ENCODE data around the gene ZBTB32.
A peak's percentile ranks its signal among the peaks of the same experiment; 100 is the strongest.

Gene ZBTB32

DNA sequence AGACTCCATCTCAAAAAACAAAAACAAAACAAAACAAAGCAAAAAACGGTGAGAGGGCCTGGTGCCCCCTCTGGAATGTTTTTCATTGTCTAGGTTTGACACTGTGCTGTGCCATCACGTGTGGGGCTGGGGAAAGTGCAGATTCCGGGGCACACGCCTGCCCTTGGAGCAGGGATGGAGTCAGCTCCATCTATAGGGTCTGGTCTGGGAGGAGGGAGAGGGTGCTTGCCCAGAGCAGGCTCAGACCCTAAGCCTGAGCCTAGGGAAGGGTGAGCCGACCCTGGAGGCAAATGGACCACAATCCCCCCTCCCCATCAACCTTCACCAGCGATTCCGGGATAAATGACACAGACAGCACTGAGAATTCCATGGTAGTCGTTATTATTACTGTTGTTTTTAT lies 10.9 kb upstream of the ZBTB32 start:
- Histone ChIP-seq H3K27ac (ENCODE audit: low read depth, low read length) (no peak overlapping the region), H3K9ac (ENCODE audit: low read depth in 1 of 2, low read length in 2 of 2) (no peak overlapping the region), H3K27me3 (ENCODE audit: control insufficient read depth in 1 of 2, insufficient read depth in 2 of 2, low read length in 2 of 2) (peaks cover 0 to 2% of the 10 kb centered on the region in 2 donors), H3K9me3 (ENCODE audit: control insufficient read depth in 1 of 2, low read length in 2 of 2) (no peaks in the 10 kb centered on the region), H3K4me3 (ENCODE audit: low read depth in 1 of 2, low read length in 2 of 2) (no peak overlapping the region), H3K4me1 (ENCODE audit: control insufficient read depth in 1 of 2, insufficient read depth in 2 of 2, low read length in 2 of 2) (no peaks in the 10 kb centered on the region), H3K36me3 (ENCODE audit: control insufficient read depth in 1 of 2, insufficient read depth in 2 of 2, low read length in 2 of 2) (no peaks in the 10 kb centered on the region)

- Histone ChIP-seq H3K27me3 (ENCODE audit: control insufficient read depth in 1 of 2, insufficient read depth in 2 of 2, low read length in 2 of 2) (peaks cover 0 to 2% of the 10 kb centered on the region in 2 donors), H3K36me3 (ENCODE audit: control insufficient read depth in 1 of 2, insufficient read depth in 2 of 2, low read length in 2 of 2) (no peaks in the 10 kb centered on the region), H3K27ac (ENCODE audit: low read depth, low read length) (no peak overlapping the region), H3K9me3 (ENCODE audit: control insufficient read depth in 1 of 2, low read length in 2 of 2) (no peaks in the 10 kb centered on the region), H3K9ac (ENCODE audit: low read depth in 1 of 2, low read length in 2 of 2) (no peak overlapping the region), H3K4me3 (ENCODE audit: low read depth in 1 of 2, low read length in 2 of 2) (no peak overlapping the region), H3K4me1 (ENCODE audit: control insufficient read depth in 1 of 2, insufficient read depth in 2 of 2, low read length in 2 of 2) (no peaks in the 10 kb centered on the region)
Observed at GRCh38 chr19:35693835-35694599, 10.3 kb upstream of the ZBTB32 start.

- Histone ChIP-seq H3K4me1 (ENCODE audit: control insufficient read depth in 1 of 2, insufficient read depth in 2 of 2, low read length in 2 of 2) (no peaks in the 10 kb centered on the region), H3K36me3 (ENCODE audit: control insufficient read depth in 1 of 2, insufficient read depth in 2 of 2, low read length in 2 of 2) (no peaks in the 10 kb centered on the region), H3K9ac (ENCODE audit: low read depth in 1 of 2, low read length in 2 of 2) (no peak overlapping the region), H3K27me3 (ENCODE audit: control insufficient read depth in 1 of 2, insufficient read depth in 2 of 2, low read length in 2 of 2) (no peaks in the 10 kb centered on the region), H3K4me3 (ENCODE audit: low read depth in 1 of 2, low read length in 2 of 2) (no peak overlapping the region), H3K9me3 (ENCODE audit: control insufficient read depth in 1 of 2, low read length in 2 of 2) (no peaks in the 10 kb centered on the region), H3K27ac (ENCODE audit: low read depth, low read length) (no peak overlapping the region)
Observed at GRCh38 chr19:35695895-35696422, 8.4 kb upstream of the ZBTB32 start.

- Histone ChIP-seq H3K36me3 (ENCODE audit: control insufficient read depth in 1 of 2, insufficient read depth in 2 of 2, low read length in 2 of 2) (no peaks in the 10 kb centered on the region), H3K4me1 (ENCODE audit: control insufficient read depth in 1 of 2, insufficient read depth in 2 of 2, low read length in 2 of 2) (peaks cover 0 to 3% of the 10 kb centered on the region in 2 donors), H3K9me3 (ENCODE audit: control insufficient read depth in 1 of 2, low read length in 2 of 2) (no peaks in the 10 kb centered on the region), H3K27ac (ENCODE audit: low read depth, low read length) (no peak overlapping the region), H3K4me3 (ENCODE audit: low read depth in 1 of 2, low read length in 2 of 2) (no peak overlapping the region), H3K9ac (ENCODE audit: low read depth in 1 of 2, low read length in 2 of 2) (no peak overlapping the region), H3K27me3 (ENCODE audit: control insufficient read depth in 1 of 2, insufficient read depth in 2 of 2, low read length in 2 of 2) (no peaks in the 10 kb centered on the region)
Observed at GRCh38 chr19:35696835-35697234, 7.5 kb upstream of the ZBTB32 start.

GRCh38 chr19:35702223-35703012 lies 1.9 kb upstream of the ZBTB32 start:
- peak overlapping the region; percentile 35 to 72 for H3K9ac ChIP-seq (ENCODE audit: low read depth in 1 of 2, low read length in 2 of 2)
- peak overlapping the region; percentile 81 to 82 for H3K4me3 ChIP-seq (ENCODE audit: low read depth in 1 of 2, low read length in 2 of 2)
- H3K4me1 ChIP-seq (ENCODE audit: control insufficient read depth in 1 of 2, insufficient read depth in 2 of 2, low read length in 2 of 2) = peaks cover 0 to 12% of the 10 kb centered on the region in 2 donors
- H3K27me3 ChIP-seq (ENCODE audit: control insufficient read depth in 1 of 2, insufficient read depth in 2 of 2, low read length in 2 of 2) = no peaks in the 10 kb centered on the region
- no peak overlapping the region for H3K27ac ChIP-seq (ENCODE audit: low read depth, low read length)
- H3K9me3 ChIP-seq (ENCODE audit: control insufficient read depth in 1 of 2, low read length in 2 of 2) = no peaks in the 10 kb centered on the region
- H3K36me3 ChIP-seq (ENCODE audit: control insufficient read depth in 1 of 2, insufficient read depth in 2 of 2, low read length in 2 of 2) = no peaks in the 10 kb centered on the region

DNA sequence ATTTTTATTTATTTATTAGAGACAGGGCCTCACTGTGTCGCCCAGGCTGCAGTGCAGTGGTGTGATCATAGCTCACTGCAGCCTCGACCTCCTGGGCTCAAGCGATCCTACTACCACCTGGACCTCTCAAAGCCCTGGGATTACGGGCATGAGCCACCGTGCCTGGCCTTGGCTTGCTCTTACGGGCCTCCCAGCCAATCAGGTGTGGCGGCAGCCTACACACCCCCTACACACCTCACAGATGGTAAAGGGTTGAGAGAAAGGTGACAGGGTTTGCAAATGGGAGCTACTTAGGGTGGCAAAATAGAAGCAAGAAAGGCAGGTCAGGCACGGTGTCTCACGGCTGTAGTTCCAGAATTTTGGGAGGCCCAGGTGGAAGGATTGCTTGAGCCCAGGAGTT lies 1.0 kb upstream of the ZBTB32 start:
- no peak overlapping the region for H3K9ac ChIP-seq (ENCODE audit: low read depth in 1 of 2, low read length in 2 of 2)

DNA sequence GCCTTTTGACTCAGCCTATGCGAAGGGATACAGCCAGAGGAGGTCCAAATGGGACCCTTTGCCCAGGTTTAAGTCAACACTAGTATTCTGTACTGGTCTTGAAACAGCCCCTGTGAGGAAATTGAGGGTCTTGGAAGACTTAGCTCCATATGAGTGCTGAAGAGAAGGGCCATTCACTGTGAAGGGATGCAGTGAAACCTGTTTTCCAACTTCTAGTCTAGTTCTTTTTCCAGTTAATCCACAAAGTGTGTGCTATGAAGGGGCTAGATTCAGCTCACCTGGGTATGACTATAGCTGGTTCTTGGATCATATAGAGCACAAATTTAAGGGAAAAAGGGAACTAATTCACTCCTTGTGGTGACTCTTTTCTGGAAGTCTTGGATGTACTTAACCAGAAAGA lies 4.0 kb downstream of the ZBTB32 start:
- no peaks in the 10 kb centered on the region for H3K36me3 ChIP-seq (ENCODE audit: control insufficient read depth in 1 of 2, insufficient read depth in 2 of 2, low read length in 2 of 2)
- peaks cover 0 to 9% of the 10 kb centered on the region in 2 donors for H3K27me3 ChIP-seq (ENCODE audit: control insufficient read depth in 1 of 2, insufficient read depth in 2 of 2, low read length in 2 of 2)
- no peaks in the 10 kb centered on the region for H3K9me3 ChIP-seq (ENCODE audit: control insufficient read depth in 1 of 2, low read length in 2 of 2)
- H3K4me3 ChIP-seq (ENCODE audit: low read depth in 1 of 2, low read length in 2 of 2) = no peak overlapping the region
- H3K9ac ChIP-seq (ENCODE audit: low read depth in 1 of 2, low read length in 2 of 2) = no peak overlapping the region
- H3K4me1 ChIP-seq (ENCODE audit: control insufficient read depth in 1 of 2, insufficient read depth in 2 of 2, low read length in 2 of 2) = peaks cover 0 to 5% of the 10 kb centered on the region in 2 donors
- H3K27ac ChIP-seq (ENCODE audit: low read depth, low read length) = no peak overlapping the region

More for the DNA sequence above, 1.0 kb upstream of the ZBTB32 start:
- Histone ChIP-seq H3K9me3 (ENCODE audit: control insufficient read depth in 1 of 2, low read length in 2 of 2) (no peaks in the 10 kb centered on the region), H3K4me3 (ENCODE audit: low read depth in 1 of 2, low read length in 2 of 2) (no peak overlapping the region), H3K27ac (ENCODE audit: low read depth, low read length) (no peak overlapping the region), H3K36me3 (ENCODE audit: control insufficient read depth in 1 of 2, insufficient read depth in 2 of 2, low read length in 2 of 2) (no peaks in the 10 kb centered on the region), H3K4me1 (ENCODE audit: control insufficient read depth in 1 of 2, insufficient read depth in 2 of 2, low read length in 2 of 2) (peaks cover 0 to 12% of the 10 kb centered on the region in 2 donors), H3K27me3 (ENCODE audit: control insufficient read depth in 1 of 2, insufficient read depth in 2 of 2, low read length in 2 of 2) (peaks cover 0 to 2% of the 10 kb centered on the region in 2 donors)

- H3K4me1 ChIP-seq (ENCODE audit: control insufficient read depth in 1 of 2, insufficient read depth in 2 of 2, low read length in 2 of 2) = peaks cover 11 to 14% of the 10 kb centered on the region in 2 donors
- no peaks in the 10 kb centered on the region for H3K9me3 ChIP-seq (ENCODE audit: control insufficient read depth in 1 of 2, low read length in 2 of 2)
- no peaks in the 10 kb centered on the region for H3K36me3 ChIP-seq (ENCODE audit: control insufficient read depth in 1 of 2, insufficient read depth in 2 of 2, low read length in 2 of 2)
- no peak overlapping the region for H3K4me3 ChIP-seq (ENCODE audit: low read depth in 1 of 2, low read length in 2 of 2)
- no peak overlapping the region for H3K27ac ChIP-seq (ENCODE audit: low read depth, low read length)
- H3K9ac ChIP-seq (ENCODE audit: low read depth in 1 of 2, low read length in 2 of 2) = no peak overlapping the region
- H3K27me3 ChIP-seq (ENCODE audit: control insufficient read depth in 1 of 2, insufficient read depth in 2 of 2, low read length in 2 of 2) = peaks cover 0 to 12% of the 10 kb centered on the region in 2 donors
Observed at GRCh38 chr19:35710784-35711723, 6.7 kb downstream of the ZBTB32 start.

- H3K4me3 ChIP-seq (ENCODE audit: low read depth in 1 of 2, low read length in 2 of 2) = no peak overlapping the region
- peaks cover 0 to 12% of the 10 kb centered on the region in 2 donors for H3K27me3 ChIP-seq (ENCODE audit: control insufficient read depth in 1 of 2, insufficient read depth in 2 of 2, low read length in 2 of 2)
- no peak overlapping the region for H3K27ac ChIP-seq (ENCODE audit: low read depth, low read length)
- H3K4me1 ChIP-seq (ENCODE audit: control insufficient read depth in 1 of 2, insufficient read depth in 2 of 2, low read length in 2 of 2) = peaks cover 17% of the 10 kb centered on the region in 2 donors
- H3K9me3 ChIP-seq (ENCODE audit: control insufficient read depth in 1 of 2, low read length in 2 of 2) = no peaks in the 10 kb centered on the region
- H3K36me3 ChIP-seq (ENCODE audit: control insufficient read depth in 1 of 2, insufficient read depth in 2 of 2, low read length in 2 of 2) = no peaks in the 10 kb centered on the region
- H3K9ac ChIP-seq (ENCODE audit: low read depth in 1 of 2, low read length in 2 of 2) = no peak overlapping the region
Observed at GRCh38 chr19:35712567-35713505, 8.5 kb downstream of the ZBTB32 start.
